GM03348 (cell line): ENCODE measurements around the gene EDEM1.

Experiments used
- DNase-seq: peaks from one replicate; pipeline ENCODE4 v3.0.0; 2012; ENCODE audit warnings: low spot score

The EDEM1 gene

GRCh38 chr3:5198986-5199731 is 11.7 kb downstream of the EDEM1 start:
- no peak for DNase-seq

- DNase-seq = no peak
Observed at GRCh38 chr3:5201536-5201935, 14.0 kb downstream of the EDEM1 start.

- peak; percentile 48 for DNase-seq
Observed at GRCh38 chr3:5202222-5202621, 14.7 kb downstream of the EDEM1 start.

GRCh38 chr3:5205165-5205941 is 17.8 kb downstream of the EDEM1 start:
- peak; percentile 21 for DNase-seq

- no peak for DNase-seq
Observed at GRCh38 chr3:5210926-5211325, 23.4 kb downstream of the EDEM1 start.

- no peak for DNase-seq
Observed at GRCh38 chr3:5212628-5213573, 25.4 kb downstream of the EDEM1 start.

GRCh38 chr3:5213574-5213966 is 26.1 kb downstream of the EDEM1 start:
- DNase-seq = no peak

- DNase-seq = no peak
Observed at GRCh38 chr3:5214352-5214751, 26.8 kb downstream of the EDEM1 start.

- DNase-seq = peak; percentile 21
Observed at GRCh38 chr3:5217824-5218595, 30.5 kb downstream of the EDEM1 start.

GRCh38 chr3:5218815-5219214 is 31.3 kb downstream of the EDEM1 start:
- no peak for DNase-seq

- no peak for DNase-seq
Observed at GRCh38 chr3:5219216-5219615, 31.7 kb downstream of the EDEM1 start.

- DNase-seq = no peak
Observed at GRCh38 chr3:5220193-5220592, 32.7 kb downstream of the EDEM1 start.

- DNase-seq = no peak
Observed at GRCh38 chr3:5220667-5221431, 33.3 kb downstream of the EDEM1 start.

- no peak for DNase-seq
Observed at GRCh38 chr3:5221701-5222100, 34.2 kb downstream of the EDEM1 start.

- DNase-seq = no peak
Observed at GRCh38 chr3:5222283-5223005, 34.9 kb downstream of the EDEM1 start.

- DNase-seq = peak; percentile 68
Observed at GRCh38 chr3:5226783-5227182, 39.3 kb downstream of the EDEM1 start.

- peak; percentile 40 for DNase-seq
Observed at GRCh38 chr3:5227812-5228211, 40.3 kb downstream of the EDEM1 start.

- DNase-seq = no peak
Observed at GRCh38 chr3:5229414-5229813, 41.9 kb downstream of the EDEM1 start.

GRCh38 chr3:5231074-5231473 is 43.6 kb downstream of the EDEM1 start:
- no peak for DNase-seq

- peak; percentile 21 for DNase-seq
Observed at GRCh38 chr3:5231487-5231886, 44.0 kb downstream of the EDEM1 start.
